Suprapubic skin (tissue), 3 donors: Measurements from ENCODE around the gene SERINC5.

ENCODE experiments used
- CTCF ChIP-seq, 2 donors: fragments of 200-600 bp in 1 of 2; fragments of 450-650 bp in 1 of 2; sonication (generic) in 1 of 2; IDR thresholded peaks; one replicate each; pipeline ENCODE4 v1.5.1; 2016 to 2019; ENCODE audit warnings: antibody characterized with exemption in 2 of 2, mild to moderate bottlenecking in 1 of 2, moderate library complexity in 1 of 2
- EP300 ChIP-seq: sonication (generic); formaldehyde crosslinking; IDR thresholded peaks from one replicate; pipeline ENCODE4 v1.6.1; 2017; ENCODE audit warnings: antibody characterized with exemption

GRCh38 chr5:80083101-80083890 lies 172.6 kb downstream of the SERINC5 start:
- TF ChIP-seq CTCF (IDR thresholded peaks at IDR 0.05), result peak; percentile 51 to 69
- no peak for TF ChIP-seq EP300
